Activated gamma-delta T cell treated with Interleukin-2 at 50 U/mL for 16 hours (primary cell): ENCODE data around the gene PLCB4.

Experiments used
- DNase-seq: peaks from one replicate; pipeline ENCODE4 v3.0.0-alpha.2; 2020

The PLCB4 gene

GRCh38 chr20:9478771-9479170 is 409.9 kb downstream of the PLCB4 start:
- DNase-seq = no peak

GRCh38 chr20:9480066-9480465 is 411.2 kb downstream of the PLCB4 start:
- no peak for DNase-seq

- no peak for DNase-seq
These were observed 413.3 kb downstream of the PLCB4 start for GRCh38 chr20:9482180-9482579.

GRCh38 chr20:9483131-9483530 is 414.2 kb downstream of the PLCB4 start:
- DNase-seq = no peak

GRCh38 chr20:9485614-9486340 is 416.9 kb downstream of the PLCB4 start:
- DNase-seq = no peak

- DNase-seq = no peak
These were observed 418.3 kb downstream of the PLCB4 start for GRCh38 chr20:9487231-9487630.

GRCh38 chr20:9488063-9488462 is 419.2 kb downstream of the PLCB4 start:
- DNase-seq = no peak

- no peak for DNase-seq
These were observed 421.3 kb downstream of the PLCB4 start for GRCh38 chr20:9490161-9490560.

GRCh38 chr20:9490631-9491030 is 421.7 kb downstream of the PLCB4 start:
- no peak for DNase-seq

GRCh38 chr20:9491324-9491723 is 422.4 kb downstream of the PLCB4 start:
- DNase-seq = no peak

- no peak for DNase-seq
These were observed 423.2 kb downstream of the PLCB4 start for GRCh38 chr20:9492067-9492466.

GRCh38 chr20:9493803-9494202 is 424.9 kb downstream of the PLCB4 start:
- DNase-seq = no peak

GRCh38 chr20:9495701-9496100 is 426.8 kb downstream of the PLCB4 start:
- no peak for DNase-seq

GRCh38 chr20:9496155-9496554 is 427.3 kb downstream of the PLCB4 start:
- DNase-seq = no peak

GRCh38 chr20:9498322-9498721 is 429.4 kb downstream of the PLCB4 start:
- no peak for DNase-seq

- no peak for DNase-seq
These were observed 430.4 kb downstream of the PLCB4 start for GRCh38 chr20:9499126-9499899.

GRCh38 chr20:9500121-9500520 is 431.2 kb downstream of the PLCB4 start:
- no peak for DNase-seq

- no peak for DNase-seq
These were observed 432.6 kb downstream of the PLCB4 start for GRCh38 chr20:9501473-9501872.

- DNase-seq = no peak
These were observed 434.8 kb downstream of the PLCB4 start for GRCh38 chr20:9503526-9504245.

GRCh38 chr20:9506280-9506821 is 437.5 kb downstream of the PLCB4 start:
- DNase-seq = no peak

- DNase-seq = no peak
These were observed 438.1 kb downstream of the PLCB4 start for GRCh38 chr20:9506964-9507369.

- no peak for DNase-seq
These were observed 438.8 kb downstream of the PLCB4 start for GRCh38 chr20:9507544-9508239.

GRCh38 chr20:9508240-9508661 is 439.4 kb downstream of the PLCB4 start:
- no peak for DNase-seq
